Breast epithelium (tissue), 4 donors: ENCODE data around the gene CFAP54. TPM values are rescaled to one million over a fixed set of nuclear protein-coding genes. Genes with fewer than 3 reads are reported as not detected.

ENCODE experiments used
- DNase-seq, 2 donors: peaks; one replicate each; pipeline ENCODE4 v3.0.0-alpha.2; 2019; ENCODE audit warnings: low spot score in 2 of 2
- H3K27ac ChIP-seq, 2 donors: fragments of 200-600 bp; sonication (generic) in 1 of 2; one replicate each; pipeline ENCODE4 v1.5.1; 2016 to 2019; ENCODE audit warnings: mild to moderate bottlenecking in 1 of 2
- H3K27me3 ChIP-seq, 2 donors: fragments of 200-600 bp; sonication (generic) in 1 of 2; one replicate each; pipeline versions ENCODE4 v1.5.1 to v1.6.0; 2017 to 2019; ENCODE audit warnings: control low read depth in 1 of 2, mild to moderate bottlenecking in 1 of 2
- H3K36me3 ChIP-seq: fragments of 200-600 bp; one replicate; pipeline ENCODE4 v1.5.1; 2019
- H3K4me1 ChIP-seq, 2 donors: fragments of 200-600 bp; sonication (generic); one replicate each; pipeline ENCODE4 v1.5.1; 2016 to 2019; ENCODE audit warnings: control low read depth in 1 of 2
- H3K4me3 ChIP-seq, 3 donors: fragments of 200-600 bp; sonication (generic); 1 replicate in 2 of 3; 2 replicates in 1 of 3; pipeline ENCODE4 v1.5.1; 2016 to 2019; ENCODE audit warnings: mild to moderate bottlenecking in 3 of 3, moderate library complexity in 2 of 3
- H3K9me3 ChIP-seq, 2 donors: fragments of 200-600 bp; sonication (generic) in 1 of 2; one replicate each; pipeline ENCODE4 v1.5.1; 2016 to 2019; ENCODE audit warnings: control low read depth in 1 of 2
- POLR2A ChIP-seq: fragments of 450-650 bp; IDR thresholded peaks from one replicate; pipeline ENCODE4 v1.6.1; 2016; ENCODE audit warnings: antibody characterized with exemption, mild to moderate bottlenecking, moderate library complexity
- POLR2AphosphoS5 ChIP-seq, 3 donors: sonication (generic); formaldehyde crosslinking; IDR thresholded peaks; one replicate each; pipeline ENCODE4 v1.6.1; 2017; ENCODE audit warnings: antibody characterized with exemption in 3 of 3
- intact Hi-C: fragments of 100-400 bp; cut with DNase I; formaldehyde crosslinking; loops from one replicate; pipeline ENCODE4 v1.15.1; 2023; ENCODE audit warnings: low total_unique reads
- total RNA-seq, 3 donors: library from RNA; depleted of rRNA; stranded (reverse); fragments of >200 nt; gene quantifications; one replicate each; pipeline ENCODE4 v1.1.0, GENCODE V29; 2016
- TF ChIP-seq, protein P1 (sequence below), 3 donors: fragments of 450-650 bp; IDR thresholded peaks; one replicate each; pipeline ENCODE4 v1.5.1; 2016 to 2017; ENCODE audit warnings: antibody characterized with exemption in 3 of 3, mild to moderate bottlenecking in 3 of 3, moderate library complexity in 3 of 3

Gene CFAP54
- total RNA-seq, 3 donors from 2014 or later = 0.48 to 7.3 (median 2.9) TPM

DNA sequence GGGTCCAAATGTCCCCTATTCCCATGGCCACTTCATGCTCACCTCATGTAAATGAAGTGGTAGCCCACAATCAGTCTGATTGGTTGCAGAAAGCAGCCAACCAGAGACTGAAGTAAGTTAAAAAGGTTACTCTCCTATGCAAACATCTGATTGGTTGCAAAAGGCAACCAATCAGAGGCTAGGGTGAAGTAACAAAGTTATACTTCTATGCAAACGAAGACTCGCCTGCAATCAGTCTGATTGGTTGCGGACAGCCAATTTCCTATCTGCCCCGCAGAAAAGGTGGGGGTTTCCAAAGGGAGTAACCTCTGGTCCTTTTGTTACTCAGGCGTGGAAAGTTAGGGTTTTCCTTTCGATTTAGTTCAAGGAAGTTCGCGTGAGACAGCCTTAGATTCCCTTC, 209.6 kb downstream of the CFAP54 start:
- intact Hi-C loops = no loop called here
- TF ChIP-seq POLR2A (no peak), POLR2AphosphoS5 (IDR thresholded peaks at IDR 0.05) (no peak)
- TF ChIP-seq, protein P1, sequence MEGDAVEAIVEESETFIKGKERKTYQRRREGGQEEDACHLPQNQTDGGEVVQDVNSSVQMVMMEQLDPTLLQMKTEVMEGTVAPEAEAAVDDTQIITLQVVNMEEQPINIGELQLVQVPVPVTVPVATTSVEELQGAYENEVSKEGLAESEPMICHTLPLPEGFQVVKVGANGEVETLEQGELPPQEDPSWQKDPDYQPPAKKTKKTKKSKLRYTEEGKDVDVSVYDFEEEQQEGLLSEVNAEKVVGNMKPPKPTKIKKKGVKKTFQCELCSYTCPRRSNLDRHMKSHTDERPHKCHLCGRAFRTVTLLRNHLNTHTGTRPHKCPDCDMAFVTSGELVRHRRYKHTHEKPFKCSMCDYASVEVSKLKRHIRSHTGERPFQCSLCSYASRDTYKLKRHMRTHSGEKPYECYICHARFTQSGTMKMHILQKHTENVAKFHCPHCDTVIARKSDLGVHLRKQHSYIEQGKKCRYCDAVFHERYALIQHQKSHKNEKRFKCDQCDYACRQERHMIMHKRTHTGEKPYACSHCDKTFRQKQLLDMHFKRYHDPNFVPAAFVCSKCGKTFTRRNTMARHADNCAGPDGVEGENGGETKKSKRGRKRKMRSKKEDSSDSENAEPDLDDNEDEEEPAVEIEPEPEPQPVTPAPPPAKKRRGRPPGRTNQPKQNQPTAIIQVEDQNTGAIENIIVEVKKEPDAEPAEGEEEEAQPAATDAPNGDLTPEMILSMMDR (IDR thresholded peaks at IDR 0.05) = no peak
- Histone ChIP-seq H3K4me3 (no peak overlapping the region), H3K4me1 (no peaks in the 10 kb centered on the region), H3K9me3 (no peaks in the 10 kb centered on the region), H3K27ac (no peak overlapping the region), H3K27me3 (no peaks in the 10 kb centered on the region), H3K36me3 (no peaks in the 10 kb centered on the region)
- no peak for DNase-seq

DNA sequence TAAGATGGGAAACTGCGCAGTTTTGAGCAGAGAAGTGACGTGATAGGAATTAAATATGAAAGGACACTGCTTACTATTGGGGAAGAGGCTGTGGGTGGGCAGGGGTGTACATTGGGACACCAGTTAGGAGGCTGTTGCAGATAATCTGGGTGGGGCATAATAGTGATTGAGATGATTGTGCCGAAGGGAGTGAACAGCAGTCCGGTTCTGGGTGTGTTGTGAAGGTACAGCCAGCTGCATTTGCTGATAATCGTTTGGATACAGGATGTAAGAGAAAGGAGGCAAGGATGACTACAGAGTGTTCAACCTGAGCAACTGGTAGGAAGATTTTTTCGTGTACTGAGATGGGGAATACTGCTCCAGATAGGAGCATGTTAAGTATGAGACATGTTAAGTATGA, 212.5 kb downstream of the CFAP54 start:
- H3K4me3 ChIP-seq = no peak overlapping the region

DNA sequence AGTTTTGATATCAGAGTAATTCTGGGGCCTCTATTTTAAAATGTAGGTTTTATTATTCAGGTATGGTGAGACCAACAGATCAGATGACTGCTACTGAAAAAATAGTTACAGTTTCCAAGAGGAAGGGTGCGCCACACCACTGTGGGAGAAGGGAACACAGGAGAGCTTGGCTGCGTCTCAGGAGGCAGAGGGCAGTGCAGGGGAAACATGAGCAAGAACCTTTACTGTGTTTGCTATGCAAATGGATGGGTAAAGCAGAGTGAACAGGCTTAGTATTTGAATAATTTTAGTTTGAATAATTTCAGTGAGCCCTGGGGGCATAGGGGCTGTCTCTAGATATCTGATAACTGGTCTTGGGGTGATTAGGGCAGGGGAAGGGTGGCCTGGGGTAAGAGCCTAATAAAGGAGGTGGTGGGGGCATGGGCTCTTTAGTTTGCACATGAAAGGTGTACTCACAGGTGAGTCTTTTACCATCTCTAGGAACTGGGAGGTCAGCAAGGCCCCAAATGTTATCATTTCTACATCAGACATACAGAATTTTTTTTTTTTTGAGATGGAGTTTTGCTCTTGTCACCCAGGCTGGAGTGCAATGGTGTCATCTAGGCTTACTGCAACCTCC, 220.9 kb downstream of the CFAP54 start:
- no peak for DNase-seq
- Histone ChIP-seq H3K27ac (no peak overlapping the region), H3K36me3 (no peaks in the 10 kb centered on the region), H3K4me1 (no peaks in the 10 kb centered on the region), H3K27me3 (no peaks in the 10 kb centered on the region), H3K4me3 (no peak overlapping the region), H3K9me3 (no peaks in the 10 kb centered on the region)
- intact Hi-C loops = no loop called here
- TF ChIP-seq POLR2AphosphoS5 (IDR thresholded peaks at IDR 0.05) = no peak
- TF ChIP-seq, protein P1 (IDR thresholded peaks at IDR 0.05) = no peak
- no peak for TF ChIP-seq POLR2A

More for the DNA sequence above, 212.5 kb downstream of the CFAP54 start:
- TF ChIP-seq, protein P1 (IDR thresholded peaks at IDR 0.05) = no peak
- TF ChIP-seq POLR2A (no peak), POLR2AphosphoS5 (IDR thresholded peaks at IDR 0.05) (no peak)
- Histone ChIP-seq H3K36me3 (no peaks in the 10 kb centered on the region), H3K4me1 (no peaks in the 10 kb centered on the region), H3K27ac (no peak overlapping the region), H3K9me3 (no peaks in the 10 kb centered on the region), H3K27me3 (no peaks in the 10 kb centered on the region)
- no peak for DNase-seq
- intact Hi-C loops = no loop called here

DNA sequence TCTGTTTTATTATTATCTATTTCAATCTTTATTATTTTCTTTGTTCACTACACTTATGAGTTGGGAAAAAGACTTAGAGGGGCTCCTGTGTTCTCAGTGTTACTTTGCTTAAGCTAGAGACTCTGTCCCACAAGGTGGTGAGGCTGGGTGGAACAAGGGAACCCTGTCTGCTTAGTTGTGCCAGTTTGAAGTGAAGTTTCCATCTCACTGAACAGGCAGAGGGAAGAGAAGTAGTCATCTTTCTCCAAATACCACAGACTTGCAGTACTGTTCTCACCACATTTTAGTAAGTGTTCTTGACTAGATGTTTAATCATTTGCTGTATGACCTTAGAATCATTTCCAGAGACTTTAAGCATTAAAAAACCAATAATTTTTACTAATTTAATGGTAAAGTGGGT, 222.0 kb downstream of the CFAP54 start:
- no peak for DNase-seq
- TF ChIP-seq, protein P1 (IDR thresholded peaks at IDR 0.05) = no peak
- TF ChIP-seq POLR2A = no peak
- TF ChIP-seq POLR2AphosphoS5 (IDR thresholded peaks at IDR 0.05) = no peak
- no peaks in the 10 kb centered on the region for H3K27me3 ChIP-seq

DNA sequence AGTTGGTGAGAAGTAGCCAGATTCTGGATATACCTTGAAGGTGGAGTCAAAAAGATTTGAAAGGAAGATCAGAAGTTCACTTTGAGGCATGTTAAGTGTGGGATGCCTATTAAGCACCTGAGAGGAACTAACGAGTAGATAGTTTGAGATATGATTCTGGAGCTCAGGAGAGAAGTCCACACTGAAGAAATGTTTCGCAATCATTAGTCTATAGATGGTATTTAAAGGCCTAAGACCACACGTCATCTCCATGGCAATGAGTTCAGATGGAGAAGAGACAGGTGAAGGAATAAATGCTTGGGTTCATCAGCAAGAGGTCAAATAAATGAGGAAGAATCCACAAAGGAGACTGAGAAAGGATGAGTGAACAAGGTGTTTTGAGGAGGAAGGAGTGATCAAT, 224.8 kb downstream of the CFAP54 start:
- no peak overlapping the region for H3K27ac ChIP-seq
- H3K4me1 ChIP-seq = no peaks in the 10 kb centered on the region
- TF ChIP-seq POLR2AphosphoS5 (IDR thresholded peaks at IDR 0.05) (no peak), POLR2A (no peak)
- TF ChIP-seq, protein P1 (IDR thresholded peaks at IDR 0.05) = no peak
- H3K36me3 ChIP-seq = no peaks in the 10 kb centered on the region
- no peak overlapping the region for H3K4me3 ChIP-seq
- no peaks in the 10 kb centered on the region for H3K27me3 ChIP-seq
- DNase-seq = no peak
- no peaks in the 10 kb centered on the region for H3K9me3 ChIP-seq
- intact Hi-C loops = no loop called here

More for the DNA sequence above, 222.0 kb downstream of the CFAP54 start:
- Histone ChIP-seq H3K9me3 (no peaks in the 10 kb centered on the region), H3K27ac (no peak overlapping the region), H3K4me3 (no peak overlapping the region), H3K4me1 (no peaks in the 10 kb centered on the region), H3K36me3 (no peaks in the 10 kb centered on the region)
- intact Hi-C loops = no loop called here
